Activated T-cell treated with anti-CD3 and anti-CD28 coated beads for 48 hours (primary cell): ENCODE results near the gene SSPN.
"Not testable (repeated sequence)": the region's sequence is repeated elsewhere in the genome, so short reads cannot be mapped to it uniquely, and the experiment has no call there.

Experiments used
- DNase-seq: peaks from one replicate; pipeline ENCODE4 v3.0.0-alpha.2; 2020; ENCODE audit warnings: low read depth

SSPN gene

DNA sequence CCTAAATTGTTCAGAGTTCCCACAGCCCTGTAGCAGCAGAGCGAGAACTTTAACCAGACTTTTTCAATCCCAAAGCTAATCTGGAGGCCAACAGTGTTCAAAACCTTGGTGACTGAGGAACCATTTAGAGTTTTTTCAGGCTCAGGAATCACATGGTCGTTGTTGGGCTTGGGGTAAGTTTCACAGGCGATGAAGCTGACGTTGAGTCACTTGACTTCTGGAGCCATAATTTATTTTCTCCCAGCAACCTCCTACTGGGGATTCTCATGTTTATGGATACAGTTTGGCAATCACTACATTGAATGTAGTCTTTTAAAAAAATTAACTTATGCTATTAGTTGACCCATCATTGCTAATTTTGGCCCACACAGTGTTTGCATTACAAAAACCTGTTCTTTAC lies 34.5 kb downstream of the SSPN start:
- no peak for DNase-seq

DNA sequence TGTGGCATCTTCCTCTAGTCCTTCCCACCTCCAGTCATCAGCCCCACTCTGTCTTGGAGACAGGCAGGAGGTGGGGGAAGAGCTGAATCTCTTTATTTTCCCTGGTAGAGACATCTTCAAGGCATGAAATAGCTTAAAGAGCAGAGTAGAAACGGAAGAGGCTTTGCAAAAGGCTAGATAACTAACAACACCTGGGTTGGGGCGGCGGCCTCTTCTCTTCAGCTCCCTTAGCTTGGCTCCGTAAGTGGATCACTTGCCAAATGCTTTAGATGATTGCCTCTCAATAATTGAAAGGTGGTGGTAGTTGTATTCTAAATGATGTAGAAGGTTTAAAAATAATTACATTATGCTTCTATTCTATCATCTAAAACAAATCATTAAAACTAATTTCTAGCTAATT lies 36.1 kb downstream of the SSPN start:
- DNase-seq, result no peak

DNA sequence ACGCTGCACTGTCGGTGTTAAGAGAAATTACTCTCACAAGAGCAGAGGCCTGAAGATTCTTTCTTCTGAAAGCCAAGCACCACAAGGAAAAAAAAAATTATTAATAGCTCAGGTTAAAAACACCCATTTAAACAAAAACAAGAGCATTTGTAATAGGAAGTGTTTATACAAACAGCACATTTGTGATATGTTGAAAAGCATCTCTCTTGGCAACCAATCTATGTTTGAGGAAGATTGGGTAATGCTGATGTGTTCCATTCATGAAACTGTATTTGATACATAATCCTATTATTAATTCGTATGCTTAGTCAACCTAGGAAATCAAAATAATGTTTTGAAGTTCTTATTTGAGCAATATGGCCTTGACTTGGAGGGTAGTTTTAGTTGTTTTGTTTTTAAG lies 36.5 kb downstream of the SSPN start:
- DNase-seq, result no peak

DNA sequence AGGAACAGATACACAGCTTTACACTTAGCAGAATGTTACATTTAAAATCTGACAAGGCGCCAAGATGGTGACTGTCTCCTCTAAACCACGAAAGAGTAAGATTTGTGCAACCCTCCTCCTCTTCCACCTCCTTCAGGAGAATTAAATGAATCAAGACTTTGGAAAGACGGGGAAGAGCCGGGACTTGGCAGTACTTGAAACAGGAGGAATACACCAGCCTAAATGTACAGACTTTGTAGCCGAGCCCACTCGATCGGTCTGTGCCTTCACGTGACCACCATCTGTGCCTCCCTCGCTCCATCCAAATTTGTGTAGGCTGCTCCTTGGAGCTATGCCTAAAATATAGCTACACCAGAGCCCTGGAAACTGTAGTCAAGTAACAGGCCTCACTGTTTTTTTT lies 38.3 kb downstream of the SSPN start:
- DNase-seq, result no peak

DNA sequence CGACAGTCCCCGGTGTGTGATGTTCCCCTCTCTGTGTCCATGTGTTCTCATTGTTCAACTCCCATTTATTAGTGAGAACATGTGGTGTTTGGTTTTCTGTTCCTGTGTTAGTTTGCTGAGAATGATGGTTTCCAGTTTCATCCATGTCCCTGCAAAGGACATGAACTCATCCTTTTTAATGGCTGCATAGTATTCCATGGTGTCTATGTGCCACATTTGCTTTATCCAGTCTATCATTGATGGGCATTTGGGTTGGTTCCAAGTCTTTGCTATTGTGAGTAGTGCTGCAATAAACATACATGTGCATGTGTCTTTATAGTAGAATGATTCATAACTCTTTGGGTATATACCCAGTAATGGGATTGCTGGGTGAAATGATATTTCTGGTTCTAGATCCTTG lies 40.1 kb downstream of the SSPN start:
- not testable (repeated sequence) for DNase-seq

DNA sequence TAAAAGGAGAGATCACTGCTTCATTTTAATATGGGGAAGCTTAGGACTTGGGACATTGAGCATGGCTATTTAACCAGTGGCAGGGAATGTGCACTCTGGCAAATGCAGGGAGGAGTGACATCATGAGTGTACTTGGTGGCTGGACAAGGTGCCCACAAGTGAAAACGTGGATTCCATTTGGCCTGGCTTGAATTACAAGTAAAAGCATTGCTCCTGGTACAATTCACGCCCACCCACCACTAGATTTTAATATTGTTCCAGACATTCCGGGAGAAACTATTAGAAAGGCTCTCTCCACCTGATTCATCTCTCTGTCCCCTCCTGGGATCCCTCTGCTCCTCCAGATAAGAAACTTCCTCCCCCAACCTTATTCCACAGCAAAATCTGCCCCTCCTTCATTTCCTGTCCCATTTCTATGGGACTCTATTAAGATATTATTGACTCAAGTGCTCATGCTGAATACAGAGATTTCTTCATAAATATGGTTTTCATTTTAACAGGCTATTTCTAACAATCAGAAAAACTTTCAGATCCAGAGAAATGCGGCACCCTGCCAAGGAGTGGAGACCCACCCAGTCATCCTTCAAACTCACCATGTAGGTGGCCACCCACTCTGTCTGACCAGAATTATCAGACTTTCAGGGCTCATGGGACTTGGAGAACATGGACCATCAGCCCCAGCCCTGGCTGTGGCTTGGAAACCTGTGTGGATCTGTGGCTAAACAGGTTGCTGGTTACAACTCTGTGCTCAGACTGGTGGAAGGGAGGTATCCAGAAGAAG lies 43.2 kb downstream of the SSPN start:
- no peak for DNase-seq

DNA sequence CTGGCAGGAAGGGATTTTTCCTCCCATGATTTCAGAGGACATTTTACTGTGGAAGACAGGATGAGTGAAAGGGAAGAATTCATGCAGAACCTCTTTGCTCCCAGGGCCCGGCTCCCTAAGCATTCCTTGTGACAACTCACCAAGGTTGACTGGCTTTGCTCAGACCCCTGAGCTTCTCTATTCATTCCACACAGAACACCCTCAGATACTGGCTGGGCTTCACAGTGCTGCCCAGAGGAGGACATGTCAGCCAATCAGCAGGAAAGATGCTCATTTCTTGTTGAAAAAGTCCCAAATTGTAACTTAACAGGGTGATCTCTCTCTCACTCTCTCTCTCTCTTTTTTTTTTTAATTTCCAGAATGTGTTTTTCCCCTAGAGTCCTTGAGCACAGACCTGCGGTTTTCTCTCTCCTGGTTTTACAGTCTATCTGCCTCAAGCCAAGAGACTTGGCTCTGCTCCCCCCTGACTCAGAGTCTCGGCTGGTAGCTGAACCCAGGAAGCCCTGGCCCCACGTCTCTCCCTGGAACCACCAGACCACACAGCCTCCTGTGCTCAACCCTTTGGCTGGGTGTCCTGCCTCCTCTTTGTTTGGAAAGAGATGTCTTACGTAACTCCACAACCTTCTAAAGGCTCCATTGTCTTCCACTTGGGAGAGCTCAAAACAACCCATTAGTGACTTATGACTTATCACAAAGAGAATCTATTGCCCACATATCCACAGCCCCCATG lies 43.9 kb downstream of the SSPN start:
- DNase-seq, result no peak

DNA sequence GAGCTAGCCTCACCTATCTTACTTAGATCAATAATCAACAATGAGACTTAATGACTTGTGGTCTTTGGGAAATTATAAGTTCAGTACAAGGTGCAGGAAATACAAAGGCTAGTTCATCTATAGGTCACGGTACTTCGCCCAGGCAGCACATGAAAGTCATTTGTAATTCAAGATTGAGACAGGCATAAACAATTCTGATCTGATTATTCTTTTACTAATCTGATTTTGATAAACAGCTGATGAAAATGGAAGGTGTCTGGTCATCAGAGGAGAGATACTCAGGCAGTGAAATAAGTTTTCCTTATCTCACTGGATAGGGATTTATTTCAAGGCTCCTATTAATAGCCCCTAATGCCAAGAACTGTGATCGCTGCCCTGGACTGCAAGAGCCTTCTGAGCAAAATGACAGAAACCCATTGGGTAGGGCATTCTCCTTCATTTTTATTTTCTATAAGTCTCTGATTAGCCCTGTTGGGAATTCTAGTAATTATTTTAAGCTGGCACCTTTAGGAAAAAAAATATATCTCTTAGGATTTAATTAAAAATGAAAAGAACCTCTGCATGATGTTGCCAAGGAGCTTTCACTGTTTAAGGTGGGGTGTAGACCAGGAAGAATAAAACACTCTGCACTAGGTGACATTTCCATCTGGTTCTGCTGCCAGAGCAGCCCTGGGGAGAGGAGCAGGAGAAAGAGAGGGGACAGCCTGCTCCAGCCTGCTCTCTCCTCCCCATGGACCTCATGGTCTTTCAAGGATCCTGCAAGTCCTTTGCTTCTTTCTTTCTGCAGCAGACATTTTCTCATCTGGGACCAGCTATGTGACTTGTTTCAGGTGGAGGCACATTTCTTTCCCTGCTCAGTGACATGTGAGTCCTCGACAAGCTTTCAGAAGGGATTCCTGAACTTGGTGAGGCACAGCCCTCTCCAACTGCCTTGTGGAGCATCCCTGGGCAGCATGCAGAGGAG lies 44.8 kb downstream of the SSPN start:
- DNase-seq, result no peak

DNA sequence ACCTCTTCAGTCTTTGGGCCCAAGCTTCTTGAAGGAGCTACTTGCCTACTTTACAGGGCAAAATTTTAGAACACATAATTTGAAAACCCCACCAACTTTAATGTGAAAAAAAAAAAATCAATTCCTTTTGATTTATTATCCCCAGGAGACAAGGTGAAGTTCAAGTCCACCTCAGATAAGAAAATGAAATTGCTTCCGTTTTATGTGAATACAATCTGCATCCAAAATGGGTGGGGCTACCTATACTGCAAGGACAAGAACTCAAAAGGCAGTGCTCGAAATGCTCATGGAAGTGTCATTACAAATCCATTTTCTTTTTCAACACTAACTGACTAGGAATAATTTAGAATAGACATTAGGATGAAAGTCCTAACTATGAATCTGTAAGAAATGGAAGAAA lies 45.7 kb downstream of the SSPN start:
- DNase-seq, result no peak

DNA sequence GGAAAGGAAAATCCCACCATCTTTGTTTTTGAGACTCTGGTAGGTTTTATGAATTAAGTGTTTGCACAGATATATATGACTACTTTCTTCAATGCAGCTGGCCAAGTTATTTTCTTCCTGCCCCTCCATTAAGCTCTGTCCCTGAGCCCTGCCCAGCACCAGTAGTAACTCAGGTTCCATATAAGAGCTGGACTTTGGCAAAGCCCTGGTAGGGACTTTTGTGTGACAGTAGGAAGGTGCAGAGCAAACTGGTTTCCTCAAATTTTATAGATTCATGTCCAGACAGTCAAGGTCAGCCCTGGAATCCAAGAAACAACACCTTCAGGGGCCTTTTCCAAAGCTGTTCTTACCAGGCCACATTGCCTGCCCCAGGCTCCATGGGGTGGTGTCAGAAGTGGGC lies 47.3 kb downstream of the SSPN start:
- DNase-seq, result no peak

DNA sequence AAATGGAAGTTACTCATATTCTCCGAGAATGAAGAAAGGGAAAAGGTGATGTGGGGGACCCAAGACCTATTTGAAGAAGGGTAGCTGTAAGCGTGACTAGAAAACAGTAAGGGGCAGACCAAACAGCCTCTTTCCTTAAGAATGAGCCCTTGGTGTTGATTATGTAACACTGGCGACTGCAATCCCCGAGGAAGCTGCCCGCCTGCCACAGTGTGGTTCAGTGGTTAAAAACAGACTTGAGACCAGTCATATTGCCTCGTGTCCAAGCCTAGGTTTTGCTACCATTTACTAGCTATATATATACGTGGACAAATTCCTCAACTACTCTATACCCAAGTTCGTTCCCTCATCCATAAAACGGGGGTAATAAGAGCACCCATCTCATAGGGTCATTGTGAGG lies 49.1 kb downstream of the SSPN start:
- no peak for DNase-seq

DNA sequence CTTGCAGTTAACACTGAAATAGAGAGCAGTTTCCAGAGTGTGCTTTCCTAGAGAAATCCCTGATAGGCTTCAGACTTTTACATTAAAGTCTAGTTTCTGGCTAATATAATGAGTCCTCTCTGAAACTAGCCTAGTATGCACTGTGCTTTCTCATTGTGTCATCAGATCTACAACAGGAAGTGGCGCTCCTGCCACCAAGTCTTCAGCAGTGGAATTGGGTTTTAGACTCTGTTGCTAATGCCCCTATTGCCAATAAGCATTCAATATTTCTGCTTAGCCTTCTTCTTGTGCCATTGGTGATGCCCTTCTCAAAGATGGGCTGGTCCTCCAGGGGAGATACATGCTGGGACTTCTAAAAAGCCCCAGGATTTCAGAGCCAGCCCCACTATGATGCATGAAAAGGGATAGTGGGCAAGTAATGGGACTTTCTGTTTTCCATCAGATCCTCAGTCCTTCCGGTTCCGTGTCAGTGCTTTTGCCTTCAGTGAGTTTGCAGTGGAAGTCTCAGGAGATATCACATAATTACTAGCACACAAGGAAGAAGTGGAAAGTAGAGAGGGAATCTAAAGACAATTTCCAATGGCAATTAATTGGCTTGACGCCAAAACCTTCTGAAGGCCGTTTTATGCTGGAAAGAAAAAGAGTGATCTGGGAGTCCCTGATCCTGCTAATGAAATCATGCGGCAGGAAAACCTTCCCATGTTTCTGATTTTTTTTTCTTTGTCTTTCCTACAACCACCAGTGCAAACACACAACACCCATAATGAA lies 50.0 kb downstream of the SSPN start:
- no peak for DNase-seq

DNA sequence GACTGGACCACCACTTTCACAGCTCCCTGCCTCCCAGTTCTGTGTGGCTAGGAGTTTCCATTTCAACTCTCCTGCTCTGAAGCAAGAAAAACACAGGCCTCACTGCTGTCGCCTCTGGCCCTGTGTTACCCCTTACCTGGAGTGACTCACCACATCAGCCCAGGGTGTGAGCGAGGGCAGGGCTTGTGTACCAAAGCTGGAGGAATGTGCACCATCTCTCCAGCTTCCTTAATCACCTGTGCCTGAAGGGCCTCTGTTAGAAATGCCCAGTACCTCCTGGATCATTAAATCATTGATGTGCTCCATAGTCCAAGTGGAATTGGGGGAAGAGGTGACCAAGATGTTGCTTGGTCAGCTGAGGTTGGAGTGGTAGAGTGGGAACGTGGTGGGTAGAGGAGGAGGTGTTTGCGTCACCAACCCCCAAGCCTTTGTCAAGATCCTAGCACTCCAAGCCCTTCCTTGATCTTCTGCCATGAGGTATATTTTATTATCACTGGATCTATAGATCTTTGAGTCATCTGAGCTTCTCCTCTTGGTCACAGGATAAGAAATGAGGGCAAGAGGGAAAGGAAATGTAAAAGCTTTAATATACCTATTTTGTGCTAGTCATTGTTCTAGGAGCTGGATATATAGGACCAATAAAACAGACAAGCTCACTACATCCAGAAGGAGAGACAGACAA lies 51.3 kb downstream of the SSPN start:
- DNase-seq, result no peak

DNA sequence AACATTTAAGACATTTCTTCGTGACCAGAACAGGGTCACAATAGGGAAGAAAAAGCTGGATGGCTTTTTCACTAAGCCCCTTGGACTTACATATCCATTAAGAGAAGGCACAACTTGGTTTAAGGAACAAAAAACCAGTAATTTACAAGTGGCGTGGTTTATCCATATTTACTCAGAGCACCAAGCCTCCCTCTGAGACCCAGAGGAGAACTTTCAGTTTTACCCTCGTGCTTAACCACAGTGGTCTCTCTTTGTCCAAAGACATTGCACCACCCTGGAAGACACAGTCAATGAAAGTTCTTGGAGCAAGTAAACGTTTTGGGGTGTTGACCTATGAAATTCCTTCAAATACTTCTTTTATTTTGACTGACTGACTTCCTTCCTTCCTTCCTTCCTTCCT lies 52.5 kb downstream of the SSPN start:
- DNase-seq, result no peak

DNA sequence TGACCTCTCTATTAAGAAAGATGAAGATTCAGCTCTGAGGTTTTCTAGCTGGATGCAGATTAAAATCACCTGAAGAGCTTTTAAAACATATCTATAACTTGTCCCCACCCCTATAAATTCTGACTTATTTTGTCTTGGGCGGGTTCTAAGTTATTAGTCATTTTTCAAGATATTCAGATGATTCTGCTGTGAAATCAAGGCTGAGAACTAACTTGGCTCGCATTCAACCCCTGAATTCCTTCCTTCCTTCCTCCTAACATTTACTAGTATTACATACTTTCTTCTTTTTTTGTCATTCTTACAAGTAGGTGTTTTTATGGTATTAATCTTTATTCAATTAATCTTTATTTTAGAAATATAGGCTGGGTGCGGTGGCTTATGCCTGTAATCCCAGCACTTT lies 55.4 kb downstream of the SSPN start:
- no peak for DNase-seq

DNA sequence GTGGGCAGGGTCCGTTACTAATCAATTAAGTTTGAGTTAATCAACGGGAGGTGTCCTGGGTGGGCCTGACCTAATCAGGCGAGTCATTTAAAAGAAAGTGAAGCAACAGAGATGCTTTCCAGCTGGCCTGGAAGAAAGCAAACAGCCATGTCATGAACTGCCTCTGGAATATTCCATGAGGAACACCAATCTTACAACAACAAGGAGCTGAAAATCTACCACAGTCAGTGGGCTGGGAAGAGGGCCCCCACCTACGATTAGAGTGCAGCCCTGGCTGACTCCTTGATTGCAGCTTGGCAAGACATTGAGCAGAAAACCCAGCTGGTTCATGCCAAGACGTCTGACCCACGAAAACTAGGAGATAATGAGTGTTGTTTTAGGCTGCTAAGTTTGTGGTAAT lies 56.2 kb downstream of the SSPN start:
- DNase-seq, result no peak

DNA sequence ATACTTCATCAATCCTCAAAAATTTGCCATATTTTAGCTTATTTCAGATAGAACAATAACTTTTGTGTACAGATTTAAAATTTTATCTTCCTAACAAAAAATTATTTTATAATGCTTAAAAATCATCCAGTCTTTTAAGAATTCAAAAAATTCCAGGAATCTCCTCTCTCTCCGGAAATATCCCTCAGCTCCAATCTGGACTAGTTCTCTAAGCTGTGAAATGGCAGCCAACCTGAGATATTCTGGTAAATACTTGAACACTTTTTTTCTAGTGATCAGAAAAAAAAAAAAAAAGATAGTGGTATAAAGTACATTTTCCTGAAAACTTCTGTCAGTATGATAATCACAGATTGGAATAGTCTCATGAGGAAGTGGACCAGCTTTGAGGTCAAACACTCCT lies 57.6 kb downstream of the SSPN start:
- DNase-seq, result no peak

DNA sequence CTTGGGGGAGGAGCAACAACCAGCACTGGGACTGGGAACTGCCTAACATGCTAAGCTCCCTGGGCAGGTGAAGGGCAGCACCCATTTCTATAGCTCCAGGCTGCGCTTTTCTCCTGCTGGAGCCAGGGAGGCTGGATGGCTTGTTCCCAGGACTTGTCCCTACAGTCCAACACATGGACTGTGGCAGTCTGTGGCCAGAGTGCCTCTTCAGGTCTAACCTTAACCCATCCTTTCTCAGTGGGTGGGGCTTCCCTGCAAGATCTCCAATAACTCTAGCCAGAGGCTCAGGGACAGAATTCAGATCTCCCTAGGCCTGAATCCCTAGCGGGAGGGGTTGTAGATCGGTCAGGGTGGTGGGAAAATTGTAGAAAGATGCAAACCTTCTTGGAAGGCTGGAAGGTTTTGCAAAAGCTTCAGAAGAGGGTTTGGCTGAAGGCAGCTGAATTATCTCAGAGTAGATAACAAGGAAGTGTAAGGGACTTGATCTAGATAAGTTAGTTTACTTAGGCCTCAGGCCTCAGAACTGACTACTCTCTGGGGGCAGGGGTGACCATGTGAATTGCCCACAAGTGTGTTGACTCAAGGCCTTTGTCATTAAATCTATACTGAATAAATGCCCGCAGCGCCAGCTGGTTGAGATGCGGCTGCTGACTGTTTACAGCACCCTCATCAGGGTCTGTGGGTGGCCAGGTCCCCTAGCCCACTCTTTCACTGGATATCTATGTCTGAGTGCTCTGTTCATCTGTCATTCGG lies 60.7 kb downstream of the SSPN start:
- DNase-seq, result no peak

DNA sequence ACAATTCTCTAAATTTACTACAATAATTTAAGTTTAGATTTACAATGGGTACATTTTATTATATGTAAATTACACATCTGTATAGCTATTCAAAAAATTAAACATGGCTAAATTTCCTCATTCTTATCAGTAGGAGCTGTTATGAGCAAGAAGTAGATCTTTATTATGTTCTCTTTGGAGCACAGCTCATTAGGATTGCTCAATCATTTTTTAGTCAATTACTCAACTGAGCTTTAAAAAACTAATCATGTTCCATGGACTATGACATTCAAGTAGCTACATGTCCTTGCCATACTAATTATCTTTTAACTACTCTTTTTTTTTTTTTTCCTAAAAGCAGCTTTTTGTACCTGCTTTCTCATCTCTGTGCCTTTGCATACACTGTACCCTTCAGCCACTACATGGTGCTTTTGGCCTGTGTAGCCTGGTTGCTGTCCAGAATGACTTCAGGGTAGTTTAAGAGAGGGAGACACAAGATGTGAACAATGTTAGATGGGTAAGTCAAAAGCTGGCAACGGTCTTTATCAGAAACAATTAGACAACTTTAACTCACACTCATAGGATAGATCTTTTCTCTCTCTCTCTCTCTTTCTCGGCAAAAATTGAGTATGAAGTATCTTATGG lies 69.0 kb downstream of the SSPN start:
- DNase-seq, result no peak

DNA sequence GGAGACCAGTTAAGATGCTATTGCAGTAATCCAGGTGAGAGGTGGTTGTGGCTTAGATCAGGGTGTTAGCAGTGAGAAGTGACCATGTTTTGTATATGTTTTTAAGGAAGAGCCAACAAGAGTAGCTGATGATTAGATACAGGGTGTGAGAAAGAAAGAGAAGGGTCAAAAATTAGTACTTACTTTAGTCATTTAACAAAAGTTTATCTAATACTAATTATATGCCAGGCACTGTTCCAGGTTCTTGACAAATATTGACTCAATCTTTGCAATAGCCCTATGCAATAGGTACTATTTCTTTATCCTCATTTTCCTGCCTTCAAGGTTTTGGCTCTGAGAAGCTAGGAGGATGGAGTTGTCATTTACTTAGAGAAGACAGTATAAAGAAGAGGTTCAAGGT lies 70.2 kb downstream of the SSPN start:
- DNase-seq, result no peak
